Measurements from ENCODE around the gene INCENP.
A peak's percentile ranks its signal among the peaks of the same experiment; 100 is the strongest.

INCENP gene

GRCh38 chr11:62124186-62125113 lies 639 bp downstream of the INCENP start:
- DNase-seq (ENCODE audit: low read depth): peak; percentile 63
- H3K4me3 ChIP-seq (ENCODE audit: low read depth, low read length): peak overlapping the region; percentile 97
- TF ChIP-seq CTCF (IDR thresholded peaks at IDR 0.05; ENCODE audit: insufficient read depth, low read depth, low read length, missing control alignments): no peak

GRCh38 chr11:62125316-62125715 lies 1.5 kb downstream of the INCENP start:
- peak overlapping the region; percentile 97 for H3K4me3 ChIP-seq (ENCODE audit: low read depth, low read length)
- DNase-seq (ENCODE audit: low read depth): peak; percentile 14
- TF ChIP-seq CTCF (IDR thresholded peaks at IDR 0.05; ENCODE audit: insufficient read depth, low read depth, low read length, missing control alignments): no peak

GRCh38 chr11:62125881-62126280 lies 2.1 kb downstream of the INCENP start:
- no peak for DNase-seq (ENCODE audit: low read depth)
- no peak overlapping the region for H3K4me3 ChIP-seq (ENCODE audit: low read depth, low read length)
- no peak for TF ChIP-seq CTCF (IDR thresholded peaks at IDR 0.05; ENCODE audit: insufficient read depth, low read depth, low read length, missing control alignments)

- DNase-seq (ENCODE audit: low read depth): no peak
- H3K4me3 ChIP-seq (ENCODE audit: low read depth, low read length): no peak overlapping the region
- no peak for TF ChIP-seq CTCF (IDR thresholded peaks at IDR 0.05; ENCODE audit: insufficient read depth, low read depth, low read length, missing control alignments)
Observed at GRCh38 chr11:62127426-62127825, 3.6 kb downstream of the INCENP start.

- TF ChIP-seq CTCF (IDR thresholded peaks at IDR 0.05; ENCODE audit: insufficient read depth, low read depth, low read length, missing control alignments): no peak
- H3K4me3 ChIP-seq (ENCODE audit: low read depth, low read length): no peak overlapping the region
- DNase-seq (ENCODE audit: low read depth): no peak
Observed at GRCh38 chr11:62127941-62128770, 4.3 kb downstream of the INCENP start.

GRCh38 chr11:62128835-62129234 lies 5.0 kb downstream of the INCENP start:
- no peak for DNase-seq (ENCODE audit: low read depth)
- TF ChIP-seq CTCF (IDR thresholded peaks at IDR 0.05; ENCODE audit: insufficient read depth, low read depth, low read length, missing control alignments): no peak
- H3K4me3 ChIP-seq (ENCODE audit: low read depth, low read length): no peak overlapping the region

Measured in GM12865 (cell line).